PFSK-1 (cell line): Measurements from ENCODE around the gene ABHD3.

ENCODE experiments used
- FOXP2 ChIP-seq: optimal IDR thresholded peaks from 2 replicates; pipeline ENCODE3; 2011; ENCODE audit warnings: borderline replicate concordance, control low read depth, inconsistent platforms; ENCODE audit not compliant: insufficient read depth; ENCODE audit errors: extremely low read length, extremely low read depth
- POLR2AphosphoS5 ChIP-seq: IDR thresholded peaks from 2 replicates; pipeline ENCODE4 v1.6.1; 2012; ENCODE audit warnings: low read depth, mild to moderate bottlenecking, control low read depth, low read length, moderate library complexity
- REST ChIP-seq, 2 experiments: IDR thresholded peaks; 2 replicates each; pipeline versions ENCODE4 v1.6.1 to v1.8.0; 2011 to 2012; ENCODE audit warnings: low read depth in 2 of 2, low read length in 2 of 2, control low read depth in 1 of 2, inconsistent platforms in 1 of 2, mild to moderate bottlenecking in 1 of 2, moderate library complexity in 1 of 2; ENCODE audit not compliant: insufficient read depth in 1 of 2
- SIN3A ChIP-seq: IDR thresholded peaks from 2 replicates; pipeline ENCODE4 v1.6.1; 2012; ENCODE audit warnings: mild to moderate bottlenecking, low read length, moderate library complexity, borderline replicate concordance; ENCODE audit not compliant: insufficient read depth
- TAF1 ChIP-seq: IDR thresholded peaks from 2 replicates; pipeline ENCODE4 v1.6.1; 2012; ENCODE audit warnings: low read length, control low read depth, borderline replicate concordance; ENCODE audit not compliant: insufficient read depth

- TF ChIP-seq POLR2AphosphoS5 (no peak), REST (IDR thresholded peaks at IDR 0.05; ENCODE audit: insufficient read depth in 1 of 2, low read depth in 2 of 2, low read length in 2 of 2) (no peak), TAF1 (no peak), SIN3A (no peak), FOXP2 (no peak)
These were observed 31.0 kb upstream of the ABHD3 start for GRCh38 chr18:21735452-21736015.
